ENCODE results near the gene EPAS1. TPM values are rescaled to one million over a fixed set of nuclear protein-coding genes. Genes with fewer than 3 reads are reported as not detected.

EPAS1 gene
- total and polyA plus RNA-seq, 2 of the 8 experiments (the other 6 are each of a cell fraction or from before 2014, with no cell fraction given): 2.0 to 4.9 TPM

- Histone ChIP-seq H4K8ac (ENCODE audit: extremely low read depth, insufficient read depth, low read length) (no peak overlapping the region), H3K79me1 (ENCODE audit: low read depth, low read length) (no peaks in the 10 kb centered on the region), H4K20me1 (replicated peaks in 1 of 2; ENCODE audit: control insufficient read depth in 1 of 2, insufficient read depth in 2 of 2, low read length in 2 of 2) (no peaks in the 10 kb centered on the region), H2BK15ac (ENCODE audit: low read length) (no peak overlapping the region), H2BK20ac (ENCODE audit: low read length) (no peak overlapping the region), H3K56ac (replicated peaks; ENCODE audit: insufficient read length, low read depth, low read length) (no peak overlapping the region), H2BK120ac (replicated peaks; ENCODE audit: low read depth, low read length) (no peak overlapping the region), H3K4me3 (ENCODE audit: extremely low read depth in 1 of 4, insufficient read depth in 2 of 4, low read depth in 3 of 4, low read length in 4 of 4) (no peak overlapping the region), H3K4ac (replicated peaks; ENCODE audit: insufficient read length, low read depth, low read length) (no peak overlapping the region), H4K5ac (ENCODE audit: insufficient read length, low read depth, low read length) (no peak overlapping the region), H3K79me2 (ENCODE audit: control insufficient read depth in 1 of 2, insufficient read depth in 2 of 2, low read length in 2 of 2) (no peaks in the 10 kb centered on the region), H2BK5ac (ENCODE audit: low read depth, low read length) (no peak overlapping the region), H4K91ac (replicated peaks; ENCODE audit: insufficient read length, low read length) (no peak overlapping the region), H3K27me3 (replicated peaks in 1 of 4; ENCODE audit: control insufficient read depth in 3 of 4, extremely low read depth in 1 of 4, insufficient read depth in 3 of 4, low read length in 3 of 4) (no peaks in the 10 kb centered on the region; a peak in 3 of 7 replicates), H2BK12ac (ENCODE audit: low read depth, low read length) (no peak overlapping the region), H2AFZ (ENCODE audit: low read length) (no peak overlapping the region), H3K9me3 (ENCODE audit: insufficient read depth in 2 of 2, low read depth in 1 of 2, low read length in 1 of 2) (no peaks in the 10 kb centered on the region), H3K23ac (ENCODE audit: insufficient read length) (no peak overlapping the region), H3K9ac (replicated peaks in 1 of 4; ENCODE audit: extremely low read depth in 1 of 4, low read depth in 3 of 4, low read length in 3 of 4) (no peak overlapping the region), H3K14ac (ENCODE audit: insufficient read length) (no peak overlapping the region), H3K4me2 (ENCODE audit: insufficient read depth in 1 of 2, low read depth in 2 of 2, low read length in 2 of 2) (no peak overlapping the region), H3K18ac (ENCODE audit: extremely low read depth, low read length) (no peak overlapping the region), H3K27ac (ENCODE audit: low read depth, low read length) (no peak overlapping the region), H3K23me2 (ENCODE audit: low read depth, low read length) (no peaks in the 10 kb centered on the region), H3K4me1 (replicated peaks in 1 of 4; ENCODE audit: control insufficient read depth in 3 of 4, insufficient read depth in 4 of 4, low read length in 3 of 4) (peaks cover 0 to 14% (median 10%) of the 10 kb centered on the region in 4 experiments; a peak in 6 of 7 replicates), H3K36me3 (ENCODE audit: control insufficient read depth in 2 of 4, insufficient read depth in 4 of 4, low read length in 3 of 4) (no peaks in the 10 kb centered on the region), H2AK5ac (ENCODE audit: low read depth, low read length) (no peak overlapping the region)
- POLR2A ChIA-PET (ENCODE audit: partially characterized antibody): interaction anchor here (1.0 kb wide), 1 partner anchor 36 kb away, joined by 3 read pairs; no protein-coding TSS in a partner anchor
- CTCF ChIA-PET (ENCODE audit: partially characterized antibody): interaction anchor here (1.0 to 1.3 kb wide), 5 partner anchors 22 to 268 kb away, joined by 3 to 5 read pairs (median 3); no protein-coding TSS in a partner anchor
- no peak for FAIRE-seq
- DNase-seq (ENCODE audit: low read depth in 1 of 2, low spot score in 2 of 2): no peak
- 92% methylated on average over 8 of the region's 8 CpGs; no CpG with 5 or more reads in 1 of the 2 experiments for WGBS, 2 experiments (ENCODE audit: extremely low coverage in 1 of 2, insufficient coverage in 1 of 2, insufficient read length in 1 of 2, insufficient replicate concordance in 2 of 2, low coverage in 1 of 2, low lambda C conversion rate in 2 of 2, missing lambda C conversion rate in 1 of 2)
- TF ChIP-seq SAP30 (IDR thresholded peaks at IDR 0.05; ENCODE audit: insufficient read depth, insufficient replicate concordance, low read length) (no peak), BRCA1 (IDR thresholded peaks at IDR 0.05; ENCODE audit: low read depth, low read length) (no peak), JUND (IDR thresholded peaks at IDR 0.05; ENCODE audit: low read length) (no peak), CBX8 (IDR thresholded peaks at IDR 0.05; ENCODE audit: borderline replicate concordance, low read depth, low read length) (no peak), ASH2L (IDR thresholded peaks at IDR 0.05; ENCODE audit: low read length) (no peak), CHD1 (IDR thresholded peaks at IDR 0.05; ENCODE audit: low read depth, low read length) (no peak), BACH1 (IDR thresholded peaks at IDR 0.05; ENCODE audit: low read length) (no peak), KDM4A (IDR thresholded peaks at IDR 0.05; ENCODE audit: low read depth, low read length, severe bottlenecking) (no peak), POLR2AphosphoS5 (IDR thresholded peaks at IDR 0.05; ENCODE audit: low read depth, low read length) (no peak), SRF (IDR thresholded peaks at IDR 0.05; ENCODE audit: low read depth, low read length) (no peak)
Measured at GRCh38 chr2:46331109-46331766, 34.0 kb downstream of the EPAS1 start.
